ENCODE results near the gene POLN. TPM values are rescaled to one million over a fixed set of nuclear protein-coding genes. Genes with fewer than 3 reads are reported as not detected.

POLN gene
- 7.6 TPM for total RNA-seq

DNA sequence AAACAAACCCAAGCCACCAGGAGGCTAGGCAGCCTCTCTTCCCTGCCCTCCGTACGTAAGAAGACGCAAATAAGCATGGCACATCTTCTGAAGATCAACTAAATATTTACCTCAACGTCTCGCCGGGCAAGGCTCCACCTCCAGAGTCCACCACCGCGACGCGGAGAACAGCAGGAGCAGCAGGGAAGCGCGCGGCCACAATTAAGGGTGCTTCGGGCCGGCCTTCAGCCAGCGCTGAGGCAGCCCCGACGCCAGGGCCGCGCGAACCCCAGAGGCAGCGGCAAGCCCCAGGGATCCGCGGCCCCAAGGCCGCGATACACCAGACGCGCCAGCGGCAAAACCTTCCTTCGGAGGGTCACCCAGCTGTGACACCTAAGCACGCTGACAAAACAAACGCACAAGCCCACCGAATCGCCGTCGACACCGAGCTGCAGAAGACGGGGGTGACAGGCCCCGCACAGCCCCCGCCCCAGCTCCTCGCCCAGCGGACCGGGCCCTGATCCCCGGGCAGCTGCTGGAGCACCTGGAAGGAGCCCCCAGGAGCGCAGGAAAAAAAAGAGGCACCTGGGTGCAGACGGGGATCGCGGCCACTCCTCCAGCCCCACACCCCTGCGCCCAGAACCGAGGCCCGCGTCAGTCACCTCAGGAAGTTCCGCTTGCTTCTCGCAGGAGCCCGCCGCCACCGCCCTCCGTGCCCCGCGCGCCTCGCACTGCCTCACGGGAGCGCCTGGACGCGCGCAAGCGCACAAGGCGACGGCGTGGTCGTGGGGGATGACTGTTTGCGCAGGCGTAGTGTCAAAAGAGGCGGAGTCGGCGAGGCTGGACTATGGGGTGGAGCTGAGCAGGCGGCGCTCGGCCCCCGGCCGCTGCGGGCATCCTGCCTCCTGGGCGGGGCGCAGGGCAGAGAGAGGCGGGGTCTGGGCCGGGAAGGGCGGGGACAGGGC, at the start of gene POLN, which contains the start of gene HAUS3:
Gene POLN, minus strand, starts transcription at position 712 of the 944 bp plus-strand sequence. CDS start 12,890 bp downstream, outside the sequence.
Gene HAUS3, minus strand, starts transcription at position 712 of the 944 bp plus-strand sequence. CDS start 1,175 bp downstream, outside the sequence.
- peak; percentile 99 for DNase-seq

- DNase-seq = no peak
Observed at GRCh38 chr4:2290974-2291704, 49.2 kb upstream of the POLN start.

- no peak for DNase-seq
Observed at GRCh38 chr4:2290488-2290887, 48.6 kb upstream of the POLN start.

DNA sequence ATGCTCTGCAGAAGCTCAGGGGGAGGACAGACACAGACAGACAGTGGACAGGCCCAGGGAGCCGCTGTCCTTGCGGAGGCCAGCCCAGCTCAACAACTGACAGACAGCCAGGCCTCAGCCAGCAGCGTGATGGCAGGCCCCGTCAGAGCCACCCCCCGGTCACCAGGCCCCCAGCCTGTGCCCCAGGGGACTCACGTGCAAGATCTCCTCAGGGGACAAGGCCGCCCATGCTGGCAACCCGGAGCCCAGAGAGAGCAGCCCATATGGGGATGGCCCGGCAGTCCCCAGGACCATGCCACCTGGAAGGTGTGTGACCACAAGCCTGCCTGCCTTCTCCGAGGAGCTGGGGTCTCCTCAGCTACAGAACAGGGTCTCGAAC, 48.0 kb upstream of the POLN start:
- DNase-seq = no peak

- DNase-seq = no peak
Observed at GRCh38 chr4:2289311-2289954, 47.5 kb upstream of the POLN start.

DNA sequence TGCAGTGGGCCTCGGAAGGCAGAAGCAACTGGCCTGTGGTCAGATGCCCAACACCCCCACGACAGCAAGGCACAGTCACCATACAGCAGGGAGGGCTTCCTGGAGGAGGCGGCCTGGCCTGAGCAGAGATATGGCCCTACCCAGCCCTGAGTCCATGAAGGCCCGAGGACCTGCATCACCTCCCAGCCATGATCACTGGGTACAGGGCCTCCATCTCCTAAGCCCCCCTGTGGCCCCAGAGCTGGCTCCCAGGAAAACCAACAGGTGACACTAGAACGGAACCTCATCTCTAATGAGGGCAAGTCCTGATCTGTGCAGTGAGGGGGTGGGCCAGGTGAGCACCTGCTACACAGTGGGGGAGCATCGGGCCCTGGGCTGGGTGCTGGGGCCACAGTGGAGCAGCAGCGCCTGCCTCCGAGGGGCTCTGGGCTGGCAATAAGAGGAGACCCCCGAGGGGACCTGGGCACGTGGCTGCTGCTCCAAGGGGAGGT, 46.2 kb upstream of the POLN start:
- no peak for DNase-seq

DNA sequence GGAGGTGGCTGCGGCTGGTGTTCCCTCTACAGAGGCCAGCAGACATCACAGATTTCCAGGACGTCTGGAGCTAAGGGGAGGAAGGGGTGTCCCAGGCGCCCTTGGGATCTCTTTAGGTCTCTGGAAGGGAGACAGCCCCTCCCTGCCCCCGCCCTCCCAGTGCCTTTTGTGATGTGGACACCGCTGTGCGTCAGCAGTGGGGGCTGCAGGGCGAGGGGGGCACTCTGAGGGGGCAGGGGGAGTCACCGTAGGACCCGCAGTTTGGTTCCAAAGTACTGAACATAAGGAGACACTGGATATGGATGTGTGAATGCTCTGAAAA, 45.6 kb upstream of the POLN start:
- no peak for DNase-seq

GRCh38 chr4:2286904-2287593, 45.1 kb upstream of the POLN start:
- no peak for DNase-seq

DNA sequence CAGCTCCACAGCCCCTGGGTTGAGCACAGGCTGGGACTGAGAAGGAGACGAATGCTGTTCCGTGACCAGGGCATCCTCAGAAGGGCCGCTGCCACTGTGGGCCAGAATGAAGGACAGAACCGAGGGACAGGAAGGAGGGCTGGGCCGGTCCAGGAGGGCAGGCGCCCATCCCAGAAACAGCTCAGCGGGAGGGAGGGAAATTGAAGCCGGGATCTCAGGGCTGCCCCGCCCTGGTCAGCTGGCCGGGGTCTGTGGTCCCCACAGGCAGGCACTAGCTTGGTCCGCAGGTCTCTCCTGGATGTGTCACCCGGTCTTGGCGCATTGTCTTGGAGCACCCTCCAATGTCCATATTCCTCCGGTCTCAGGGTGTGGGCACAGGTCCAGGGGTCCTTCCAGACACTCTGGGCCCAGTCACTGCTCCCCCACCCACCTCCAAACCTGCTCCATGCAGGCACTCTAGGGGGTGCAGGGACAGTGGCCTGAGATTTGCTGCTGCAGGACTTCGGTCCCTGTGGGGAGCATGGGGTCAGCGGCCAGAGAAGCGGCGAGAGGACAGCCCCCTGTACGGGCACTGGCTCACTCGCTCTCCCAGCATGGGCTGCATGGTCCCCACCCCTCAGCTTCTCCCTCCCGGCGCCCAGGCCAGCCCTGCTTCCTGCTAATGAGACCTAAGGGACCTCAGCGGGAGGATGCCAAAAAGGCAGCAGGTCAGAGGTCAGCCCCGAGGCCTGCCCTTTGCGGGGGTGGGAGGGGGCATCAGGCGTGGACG, 43.9 kb upstream of the POLN start:
- DNase-seq = no peak

DNA sequence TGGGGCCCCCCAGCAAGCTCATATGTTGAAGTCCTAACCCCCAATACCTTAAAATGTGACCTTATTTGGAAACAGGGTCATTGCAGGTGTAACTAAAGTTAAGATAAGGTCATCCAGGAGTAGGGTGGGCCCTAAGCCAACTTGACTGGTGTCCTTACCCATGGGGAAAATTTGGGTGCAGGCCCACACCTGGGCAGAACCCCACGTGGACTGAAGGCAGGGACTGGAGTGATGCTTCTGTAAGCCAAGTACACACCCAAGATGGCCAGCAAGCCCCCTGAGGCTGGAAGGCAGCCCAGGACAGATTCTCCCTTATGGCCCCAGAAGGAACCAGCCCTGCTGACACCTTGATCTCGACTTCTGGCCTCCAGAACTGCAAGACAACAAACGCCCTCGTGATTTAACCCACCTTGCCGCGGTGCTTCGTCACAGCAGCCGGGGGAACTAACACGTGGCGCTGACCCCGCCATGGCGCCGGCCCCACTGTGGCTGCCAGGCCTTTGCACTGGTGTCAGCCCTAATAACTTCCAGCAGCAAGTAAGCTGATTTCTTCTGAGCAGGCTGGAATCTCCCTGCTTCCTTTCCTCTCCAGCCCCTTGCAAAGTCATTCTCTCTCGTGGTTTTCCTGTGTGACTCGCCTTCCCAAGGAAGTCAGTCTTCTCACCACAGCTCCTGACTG, 43.2 kb upstream of the POLN start:
- DNase-seq = no peak

- DNase-seq = no peak
Observed at GRCh38 chr4:2284161-2284933, 42.4 kb upstream of the POLN start.

- DNase-seq = no peak
Observed at GRCh38 chr4:2283199-2283711, 41.3 kb upstream of the POLN start.

GRCh38 chr4:2281575-2282343, 39.8 kb upstream of the POLN start:
- no peak for DNase-seq

DNA sequence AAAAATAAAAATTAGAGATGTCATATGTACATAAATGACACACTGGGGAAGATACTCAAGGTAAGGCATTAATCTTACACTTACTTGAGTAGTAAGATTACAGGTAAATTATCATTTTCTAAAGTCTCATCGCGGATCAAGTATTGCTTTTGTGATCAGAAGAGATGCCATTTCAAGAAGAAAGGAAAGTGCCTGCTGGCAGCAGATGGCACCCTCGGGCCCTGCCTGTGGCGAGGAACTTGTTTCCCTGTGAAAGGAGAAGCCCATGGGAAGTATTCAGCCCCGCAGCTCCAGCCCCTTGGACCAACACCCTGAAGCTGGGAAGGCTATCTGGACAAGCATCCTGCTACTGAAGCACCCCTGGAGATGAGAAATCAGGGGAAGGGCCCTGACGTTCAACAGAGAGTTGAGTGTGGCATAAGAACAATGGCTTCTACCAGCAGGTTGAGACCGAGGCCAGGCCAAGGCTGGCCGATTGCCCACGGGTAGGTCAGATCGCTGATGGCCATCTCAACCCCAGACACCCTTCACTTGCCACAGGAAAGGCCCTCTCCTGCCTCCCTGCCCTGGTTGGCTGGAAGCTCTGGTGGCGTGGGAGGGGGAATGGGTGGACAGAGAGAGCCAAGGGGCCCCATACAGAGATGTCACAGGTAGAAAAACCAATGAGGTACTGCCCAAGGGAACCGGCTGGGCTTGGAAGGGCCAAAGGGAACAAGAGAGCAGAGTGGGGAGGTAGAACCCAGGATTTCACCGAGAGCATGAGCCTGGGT, 38.8 kb upstream of the POLN start:
- DNase-seq = no peak

- no peak for DNase-seq
Observed at GRCh38 chr4:2277956-2278355, 36.0 kb upstream of the POLN start.

DNA sequence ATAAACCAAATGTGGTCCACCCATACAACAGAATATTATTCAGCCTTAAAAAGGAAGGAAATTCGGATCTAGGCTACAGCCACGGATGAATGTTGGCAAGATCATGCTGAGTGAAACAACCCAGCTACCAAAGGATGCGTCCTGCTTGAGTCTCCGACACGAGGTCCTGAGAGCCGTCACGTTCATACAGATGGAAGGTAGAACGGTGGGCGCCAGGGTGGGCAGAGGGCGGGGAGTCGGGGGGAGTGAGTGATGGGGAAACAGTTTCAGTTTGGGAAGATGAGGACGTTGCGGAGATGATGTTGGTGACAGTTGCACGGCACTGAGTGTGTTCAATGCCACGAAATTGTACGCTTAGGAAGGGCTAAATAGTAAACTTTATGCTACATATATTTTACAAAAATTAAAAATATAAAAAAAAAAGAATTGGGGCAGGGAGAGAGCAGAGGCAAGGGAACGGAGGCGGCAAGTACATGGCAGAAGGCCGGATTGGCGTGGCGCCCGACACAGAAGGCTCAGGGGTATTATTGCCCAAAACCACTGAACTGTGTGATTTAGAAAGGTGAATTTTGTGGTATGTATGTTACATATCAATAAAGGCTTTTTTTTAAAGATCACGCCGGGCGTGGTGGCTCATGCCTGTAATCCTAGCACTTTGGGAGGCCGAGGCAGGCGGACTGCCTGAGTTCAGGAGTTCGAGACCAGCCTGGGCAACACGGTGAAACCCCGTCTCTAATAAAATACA, 34.8 kb upstream of the POLN start:
- DNase-seq = no peak

- DNase-seq = no peak
Observed at GRCh38 chr4:2275546-2276251, 33.8 kb upstream of the POLN start.

Data from tongue (tissue), 2 donors.